GM23338 (cell line): ENCODE results near the gene SND1. TPM values are rescaled to one million over a fixed set of nuclear protein-coding genes. Genes with fewer than 3 reads are reported as not detected.

Source experiments
- ATAC-seq: fragments of 200-7000 bp; cut with Tn5 transposase; 3 replicates; pipeline ENCODE4 v1.9.1; 2020
- DNase-seq: peaks from one replicate; pipeline ENCODE4 v3.0.0-alpha.2; 2015; ENCODE audit warnings: low spot score
- H2AFZ ChIP-seq: fragments of 200-600 bp; sonication (generic); 2 replicates; pipeline ENCODE4 v1.8.0; 2016; ENCODE audit warnings: antibody characterized with exemption, mild to moderate bottlenecking, moderate library complexity
- H3F3A ChIP-seq: fragments of 200-600 bp; sonication (generic); replicated peaks from 2 replicates; pipeline ENCODE4 v1.8.0; 2017; ENCODE audit warnings: antibody characterized with exemption, mixed run types, low read depth
- H3K27ac ChIP-seq: fragments of 200-600 bp; sonication (generic); 2 replicates; pipeline ENCODE4 v1.6.1; 2016; ENCODE audit warnings: low read depth
- H3K27me3 ChIP-seq: fragments of 200-600 bp; sonication (generic); 2 replicates; pipeline ENCODE4 v1.8.0; 2016; ENCODE audit warnings: mild to moderate bottlenecking, mixed run types, moderate library complexity; ENCODE audit not compliant: insufficient read depth
- H3K36me3 ChIP-seq: fragments of 200-600 bp; sonication (generic); 2 replicates; pipeline ENCODE4 v1.8.0; 2016; ENCODE audit warnings: mild to moderate bottlenecking; ENCODE audit not compliant: insufficient read depth
- H3K4me1 ChIP-seq: fragments of 200-600 bp; sonication (generic); 2 replicates; pipeline ENCODE4 v1.8.0; 2016; ENCODE audit warnings: mild to moderate bottlenecking, moderate library complexity; ENCODE audit not compliant: insufficient read depth
- H3K4me2 ChIP-seq: fragments of 200-600 bp; sonication (generic); 2 replicates; pipeline ENCODE4 v1.7.1; 2017; ENCODE audit warnings: mixed run types
- H3K4me3 ChIP-seq: fragments of 200-600 bp; sonication (generic); 2 replicates; pipeline ENCODE4 v1.6.1; 2016; ENCODE audit warnings: mixed run types
- H3K79me2 ChIP-seq: fragments of 200-600 bp; sonication (generic); replicated peaks from 2 replicates; pipeline ENCODE4 v1.8.0; 2017; ENCODE audit warnings: mild to moderate bottlenecking; ENCODE audit not compliant: insufficient read depth
- H3K9me2 ChIP-seq: fragments of 200-600 bp; sonication (generic); 2 replicates; pipeline ENCODE4 v1.8.0; 2017; ENCODE audit not compliant: insufficient read depth
- H4K20me1 ChIP-seq: fragments of 200-600 bp; sonication (generic); replicated peaks from 2 replicates; pipeline ENCODE4 v1.8.0; 2017; ENCODE audit warnings: mild to moderate bottlenecking; ENCODE audit not compliant: insufficient read depth
- H3K27ac Mint-ChIP-seq: 2 replicates; pipeline ENCODE4 v1.8.0; 2020; ENCODE audit warnings: inconsistent platforms, mild to moderate bottlenecking, moderate library complexity, mixed read lengths
- H3K27me3 Mint-ChIP-seq: 3 replicates; pipeline ENCODE4 v1.8.0; 2022; ENCODE audit warnings: low read depth, mild to moderate bottlenecking, moderate library complexity, mixed read lengths, inconsistent platforms; ENCODE audit not compliant: insufficient read depth, poor library complexity
- H3K36me3 Mint-ChIP-seq: 3 replicates; pipeline ENCODE4 v1.8.0; 2021; ENCODE audit warnings: low read depth, mild to moderate bottlenecking, inconsistent platforms, moderate library complexity, mixed read lengths
- H3K4me1 Mint-ChIP-seq: 3 replicates; pipeline ENCODE4 v1.8.0; 2020; ENCODE audit warnings: mild to moderate bottlenecking, inconsistent platforms, mixed read lengths
- H3K4me3 Mint-ChIP-seq: 3 replicates; pipeline ENCODE4 v1.8.0; 2021; ENCODE audit warnings: moderate library complexity, mild to moderate bottlenecking, inconsistent platforms, mixed read lengths
- H3K9me3 Mint-ChIP-seq: 3 replicates; pipeline ENCODE4 v1.8.0; 2020; ENCODE audit warnings: moderate library complexity, mild to moderate bottlenecking, inconsistent platforms, mixed read lengths
- CREB1 ChIP-seq: fragments of 250-450 bp; sonication (Bioruptor Pico); IDR thresholded peaks from 2 replicates; pipeline ENCODE4 v1.5.0; 2020; ENCODE audit warnings: low read depth, mild to moderate bottlenecking, moderate library complexity
- EZH2 ChIP-seq: fragments of 200-600 bp; sonication (generic); IDR thresholded peaks from one replicate; pipeline ENCODE4 v1.8.0; 2017; ENCODE audit warnings: antibody characterized with exemption, mild to moderate bottlenecking, low read depth; ENCODE audit not compliant: unreplicated experiment
- JUNB ChIP-seq: IDR thresholded peaks from one replicate; pipeline ENCODE4 v1.6.1; 2016; ENCODE audit warnings: antibody characterized with exemption; ENCODE audit not compliant: unreplicated experiment
- POLR2AphosphoS5 ChIP-seq: IDR thresholded peaks from 2 replicates; pipeline ENCODE4 v1.6.1; 2016; ENCODE audit warnings: antibody characterized with exemption, low read depth
- STAT1 ChIP-seq: IDR thresholded peaks from one replicate; pipeline ENCODE4 v1.6.1; 2016; ENCODE audit warnings: antibody characterized with exemption; ENCODE audit not compliant: unreplicated experiment
- ZNF114 ChIP-seq: fragments of 250-450 bp; sonication (Bioruptor Pico); IDR thresholded peaks from 2 replicates; pipeline ENCODE4 v1.5.0; 2020; ENCODE audit warnings: mild to moderate bottlenecking, moderate library complexity
- ZNF331 ChIP-seq: fragments of 250-450 bp; sonication (Bioruptor Pico); IDR thresholded peaks from 2 replicates; pipeline ENCODE4 v1.5.0; 2020; ENCODE audit warnings: low read depth, mild to moderate bottlenecking, moderate library complexity
- ZNF462 ChIP-seq: fragments of 250-450 bp; sonication (Bioruptor Pico); IDR thresholded peaks from 2 replicates; pipeline ENCODE4 v1.5.0; 2020; ENCODE audit warnings: mild to moderate bottlenecking, moderate library complexity
- polyA plus RNA-seq: library from polyadenylated mRNA; unstranded; fragments of >200 nt; fragmentation: Nextera tagmentation; extraction: Ambion mirVana; gene quantifications from 2 replicates; pipeline ENCODE4 v1.2.1, GENCODE V29; 2016
- total RNA-seq: library from RNA; depleted of rRNA; stranded (reverse); fragments of >200 nt; shearing (Covaris generic); gene quantifications from 2 replicates; pipeline ENCODE4 v1.2.3, GENCODE V29; 2014

The SND1 gene
- total and polyA plus RNA-seq, 2 experiments from 2014 or later = 107 to 254 TPM

GRCh38 chr7:128065872-128066271 lies 413.9 kb downstream of the SND1 start (continued):
- TF ChIP-seq ZNF462 (no peak), POLR2AphosphoS5 (no peak), ZNF114 (CRISPR knock-in tag) (no peak), ZNF331 (CRISPR knock-in tag) (no peak), CREB1 (no peak), EZH2 (no peak)

GRCh38 chr7:128066395-128066794 lies 414.4 kb downstream of the SND1 start:
- H3K27ac Mint-ChIP-seq = no peak overlapping the region
- Histone ChIP-seq H3K27ac (no peak overlapping the region), H3K4me3 (no peak overlapping the region), H3K4me2 (no peak overlapping the region), H3K9me2 (no peaks in the 10 kb centered on the region), H3K79me2 (no peaks in the 10 kb centered on the region), H2AFZ (no peak overlapping the region), H3K36me3 (no peaks in the 10 kb centered on the region), H3K27me3 (no peaks in the 10 kb centered on the region), H4K20me1 (peaks cover 4% of the 10 kb centered on the region), H3K4me1 (no peaks in the 10 kb centered on the region), H3F3A (no peaks in the 10 kb centered on the region)
- H3K9me3 Mint-ChIP-seq = no peaks in the 10 kb centered on the region
- no peak overlapping the region for H3K4me3 Mint-ChIP-seq
- no peak for DNase-seq
- TF ChIP-seq CREB1 (no peak), STAT1 (no peak), JUNB (no peak)
- no peaks in the 10 kb centered on the region; the same call in 2 of the 3 replicates for H3K36me3 Mint-ChIP-seq
- ATAC-seq = no peak
- peaks cover 9% of the 10 kb centered on the region for H3K4me1 Mint-ChIP-seq
- peaks cover 4% of the 10 kb centered on the region for H3K27me3 Mint-ChIP-seq
